Left colon (tissue), 2 donors: Measurements from ENCODE around the gene REP15. TPM values are rescaled to one million over a fixed set of nuclear protein-coding genes. Genes with fewer than 3 reads are reported as not detected.

Source experiments
- ATAC-seq: fragments of 200-7000 bp; cut with Tn5 transposase; one replicate; pipeline ENCODE4 v1.9.1; 2020; ENCODE audit warnings: mild to moderate bottlenecking, moderate library complexity
- DNase-seq, 2 donors: peaks; one replicate each; pipeline ENCODE4 v3.0.0-alpha.2; 2020
- intact Hi-C, 2 donors: fragments of 100-400 bp; cut with DNase I in 1 of 2; cut with micrococcal nuclease in 1 of 2; formaldehyde crosslinking; loops; one replicate each; pipeline versions ENCODE4 v1.11.2 to v1.14.0; 2022; cut with DNase I, micrococcal nuclease
- total RNA-seq, 2 donors: library from RNA; stranded (reverse); fragmentation: NEBNext Ultra II Directional; extraction: Animal tissue kit (Norgen Biotek cat#: 25700); gene quantifications; one replicate each; pipeline ENCODE4 v1.2.1, GENCODE V29; 2021
- donor health status: DM: no; HTN: no; CAD: no.
- donor health status: DM: yes; HTN: yes; CAD: no.

REP15 gene
- total RNA-seq, 2 donors from 2014 or later: 53.9 to 59.1 TPM

DNA sequence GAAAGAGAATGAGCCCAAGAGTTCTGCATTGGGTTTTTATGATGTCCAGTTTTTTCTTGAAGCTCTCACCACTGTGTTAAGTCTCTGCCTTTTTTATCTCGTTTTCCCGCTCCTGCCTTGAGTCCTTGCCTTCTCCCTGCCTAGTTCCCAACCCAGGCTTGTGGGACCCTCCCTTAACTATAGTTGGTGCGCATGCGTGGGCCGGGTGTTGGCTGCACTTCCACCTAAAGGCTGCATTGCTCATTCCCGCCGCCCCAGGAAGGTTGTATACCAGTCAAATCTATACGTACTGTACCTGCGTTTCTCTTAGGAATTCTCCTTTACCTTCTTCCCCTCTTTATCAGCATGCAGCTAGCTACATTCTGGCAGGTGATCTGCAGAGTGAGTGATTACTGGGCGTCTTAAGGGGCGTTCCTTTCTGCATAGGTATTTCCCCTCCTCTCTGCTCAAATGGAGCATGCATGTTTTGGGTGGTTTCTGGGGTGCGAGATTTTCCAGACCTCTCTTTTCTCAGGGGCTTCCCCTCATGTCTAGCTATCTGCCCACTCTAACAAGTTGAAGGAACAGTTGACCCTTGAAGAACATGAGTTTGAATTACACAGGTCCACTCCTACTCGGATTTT lies 6.6 kb upstream of the REP15 start:
- no peak for DNase-seq
- no peak for ATAC-seq
- intact Hi-C loops: no loop called here

DNA sequence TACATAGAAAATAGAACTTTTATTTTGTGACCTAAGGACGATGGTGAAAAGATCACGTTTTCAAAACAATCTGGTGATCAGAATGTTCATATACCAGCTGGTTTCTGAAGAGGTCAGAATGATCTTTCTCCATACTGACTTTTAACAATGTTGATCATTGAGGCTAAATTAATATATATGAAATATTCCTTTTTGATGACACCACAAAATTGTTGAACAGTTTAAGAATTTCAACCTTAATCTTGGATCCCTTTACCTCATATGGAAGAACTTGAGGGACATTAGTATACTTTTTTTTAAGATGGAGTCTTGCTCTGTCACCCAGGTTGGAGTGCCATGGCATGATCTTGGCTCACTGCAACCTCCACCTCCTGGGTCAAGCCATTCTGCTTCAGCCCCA lies 2.8 kb upstream of the REP15 start:
- no peak for DNase-seq
- intact Hi-C loops: no loop called here
- no peak for ATAC-seq

- ATAC-seq (peak; percentile 40), DNase-seq (no peak)
- intact Hi-C loops: no loop called here
Observed at GRCh38 chr12:27695556-27696292, 523 bp upstream of the REP15 start.

- DNase-seq (no peak), ATAC-seq (peak; percentile 38)
- intact Hi-C loops: no loop called here
Observed at GRCh38 chr12:27696864-27697564, 767 bp downstream of the REP15 start.

DNA sequence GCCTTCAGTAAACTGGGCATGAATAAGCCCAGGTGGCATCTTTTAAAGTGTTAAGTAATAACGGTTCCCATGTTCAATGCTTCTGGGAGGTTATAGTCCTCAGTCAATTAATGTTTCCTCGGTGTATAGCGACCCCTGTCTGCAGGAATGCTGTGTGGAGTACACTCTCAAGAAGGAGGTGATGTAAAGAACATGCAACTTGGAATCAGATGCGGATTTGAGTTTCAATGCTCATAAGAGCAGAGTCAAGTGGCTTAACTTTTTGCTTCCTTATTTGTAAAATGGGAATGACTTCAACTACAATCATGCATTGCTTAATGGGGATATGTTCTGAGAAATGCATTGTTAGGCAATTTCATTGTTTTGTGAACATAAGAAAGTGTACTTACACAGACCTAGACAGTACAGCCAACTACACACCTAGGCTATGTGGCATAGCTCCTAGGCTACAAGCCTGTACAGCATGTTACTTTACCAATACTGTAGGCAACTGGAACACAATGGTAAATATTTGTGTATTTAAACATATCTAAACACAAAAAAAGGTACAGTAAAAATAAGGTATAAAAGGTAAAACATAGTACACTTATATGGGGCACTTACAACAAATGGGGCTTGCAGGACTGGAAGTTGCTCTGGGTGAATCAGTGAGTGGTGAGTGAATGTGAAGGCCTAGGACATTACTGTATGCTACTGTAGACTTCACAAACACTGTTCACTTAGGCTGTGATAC lies 7.6 kb downstream of the REP15 start:
- intact Hi-C loops: no loop called here
- ATAC-seq (peak; percentile 91), DNase-seq (peak; percentile 63 to 88)

DNA sequence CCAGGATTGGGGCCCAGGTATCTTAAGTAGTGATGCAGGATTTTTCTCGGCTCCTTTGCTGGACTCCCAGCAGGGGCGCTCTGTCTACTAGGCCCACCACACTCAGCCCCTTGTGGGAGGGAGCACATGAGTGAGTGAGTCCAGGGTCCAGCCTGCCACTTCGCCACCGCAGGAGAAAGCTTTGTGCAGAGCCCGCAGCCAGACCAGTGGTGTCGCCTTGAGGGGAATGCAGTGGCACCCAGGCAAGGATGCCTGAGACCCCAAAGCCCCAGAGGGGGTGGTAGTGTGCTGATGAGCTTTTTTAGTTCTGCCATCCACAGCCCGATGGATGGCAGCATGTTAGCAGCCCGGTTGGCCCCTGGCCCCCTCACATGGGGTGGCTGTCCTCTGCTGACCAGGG lies 9.0 kb downstream of the REP15 start:
- intact Hi-C loops: no loop called here
- ATAC-seq (no peak), DNase-seq (no peak)

- ATAC-seq: no peak
- intact Hi-C loops: no loop called here
- no peak for DNase-seq
Observed at GRCh38 chr12:27707216-27707615, 11.0 kb downstream of the REP15 start.

DNA sequence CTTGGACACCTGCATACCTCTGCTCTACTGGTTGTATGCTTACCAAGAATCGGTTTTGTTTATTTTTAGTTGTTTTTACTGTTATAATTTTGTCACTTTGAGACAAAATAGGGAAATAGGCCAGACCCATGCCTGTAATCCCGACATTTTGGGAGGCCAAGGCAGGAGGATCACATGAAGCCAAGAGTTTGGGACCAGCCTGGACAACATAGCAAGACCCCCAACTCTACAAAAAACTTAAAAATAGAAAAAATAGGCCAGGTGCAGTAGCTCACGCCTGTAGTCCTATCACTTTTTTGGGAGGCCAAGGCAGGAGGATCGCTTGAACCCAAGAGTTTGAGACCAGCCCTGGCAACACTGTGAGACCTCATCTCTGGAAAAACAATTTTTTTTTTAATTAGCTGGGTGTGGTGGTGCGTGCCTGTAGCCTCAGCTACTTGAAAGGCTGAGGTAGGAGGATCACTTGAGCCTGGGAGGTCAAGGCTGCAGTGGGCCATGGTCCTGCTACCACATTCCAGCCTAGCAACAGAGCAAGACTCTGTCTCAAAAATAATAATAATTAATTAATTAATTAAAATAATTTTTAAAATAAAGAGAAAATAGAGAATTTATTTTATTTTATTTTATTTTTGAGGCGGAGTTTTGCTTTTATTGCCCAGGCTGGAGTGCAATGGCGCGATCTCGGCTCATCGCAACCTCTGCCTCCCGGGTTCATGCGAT lies 13.1 kb downstream of the REP15 start:
- intact Hi-C loops: no loop called here
- DNase-seq (no peak), ATAC-seq (no peak)

- peak in 1 of 2 donors; percentile 39 for DNase-seq
- intact Hi-C loops: no loop called here
- ATAC-seq: peak; percentile 69
Observed at GRCh38 chr12:27709932-27710591, 13.8 kb downstream of the REP15 start.

DNA sequence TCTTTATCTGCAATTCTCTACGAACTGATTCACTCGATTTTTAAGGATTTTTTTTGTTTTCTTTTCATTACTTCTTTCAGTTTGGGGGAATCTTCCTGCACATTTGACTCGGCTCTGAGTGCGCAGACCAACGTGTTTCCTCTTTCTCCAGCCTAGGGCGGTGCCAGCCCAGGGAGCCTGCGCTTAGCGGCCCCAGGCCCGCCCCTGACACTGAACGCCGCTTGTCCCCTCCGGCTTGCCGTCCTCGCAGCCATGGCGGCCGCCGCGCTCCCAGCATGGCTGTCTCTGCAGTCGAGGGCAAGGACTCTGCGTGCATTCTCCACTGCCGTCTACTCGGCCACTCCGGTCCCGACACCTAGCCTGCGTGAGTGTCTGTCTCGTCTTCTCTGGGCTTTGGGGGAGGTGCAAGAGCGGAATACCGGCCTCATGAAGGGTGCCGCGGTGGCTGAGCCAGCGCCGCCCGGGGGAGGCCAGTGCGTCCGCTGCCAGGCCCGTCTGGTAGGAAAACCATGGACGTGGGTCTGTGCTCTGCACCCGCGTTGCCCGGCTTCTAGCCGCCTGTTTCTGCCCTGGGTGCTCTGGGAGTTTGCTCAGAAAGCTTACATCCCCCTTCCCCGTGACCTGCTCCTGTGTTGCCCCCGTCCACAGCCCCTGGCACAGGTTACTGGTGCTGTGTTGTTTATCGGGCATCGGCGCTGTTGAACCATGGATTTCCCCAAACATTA lies 14.5 kb downstream of the REP15 start, which contains the start of gene MRPS35:
Gene MRPS35, plus strand, starts transcription at position 241 of the 725 bp plus-strand sequence. Its CDS starts 12 bp downstream, at position 253.
- ATAC-seq (peak; percentile 96), DNase-seq (peak; percentile 93)

DNA sequence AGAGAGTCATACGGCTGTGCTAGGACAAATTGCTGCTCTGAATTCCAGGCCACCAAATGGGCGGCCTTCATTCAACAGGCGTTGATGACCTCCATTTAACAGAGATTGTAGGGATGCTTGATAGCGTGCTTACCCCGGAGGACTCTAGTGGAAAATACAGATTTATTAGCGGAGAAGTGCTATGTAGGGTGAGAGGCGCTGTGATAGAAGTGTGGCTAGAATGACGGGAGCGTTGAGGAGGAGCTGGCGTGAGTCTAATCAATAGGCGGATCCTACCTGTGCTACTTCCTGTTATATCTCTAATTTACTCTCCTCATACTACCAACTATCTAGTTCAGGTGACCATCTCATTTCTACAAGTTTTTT lies 15.1 kb downstream of the REP15 start:
- peak; percentile 65 for ATAC-seq
- no peak for DNase-seq
- intact Hi-C loops: no loop called here

More for the DNA sequence above, 14.5 kb downstream of the REP15 start, which contains the start of gene MRPS35:
- intact Hi-C loops: no loop called here

DNA sequence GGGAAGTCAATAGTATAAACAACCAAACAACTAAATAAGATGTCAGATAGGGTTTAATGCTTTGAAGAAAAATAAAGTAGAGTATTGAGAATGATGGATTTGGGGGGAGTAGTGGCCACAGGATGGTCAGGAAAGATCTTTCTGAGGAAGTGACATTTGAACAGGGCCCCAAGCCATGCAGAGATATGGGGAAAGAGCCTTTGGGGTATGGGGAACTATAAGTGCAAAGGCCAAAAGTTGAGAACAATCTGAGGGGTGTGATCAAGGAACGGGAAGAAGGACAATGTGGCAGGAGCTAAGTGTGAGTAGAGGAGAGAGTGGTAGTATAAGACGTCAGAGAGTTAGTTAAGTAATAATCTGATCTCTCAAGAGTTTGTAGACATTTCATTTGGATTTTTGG lies 15.7 kb downstream of the REP15 start:
- DNase-seq (no peak), ATAC-seq (no peak)
- intact Hi-C loops: no loop called here

DNA sequence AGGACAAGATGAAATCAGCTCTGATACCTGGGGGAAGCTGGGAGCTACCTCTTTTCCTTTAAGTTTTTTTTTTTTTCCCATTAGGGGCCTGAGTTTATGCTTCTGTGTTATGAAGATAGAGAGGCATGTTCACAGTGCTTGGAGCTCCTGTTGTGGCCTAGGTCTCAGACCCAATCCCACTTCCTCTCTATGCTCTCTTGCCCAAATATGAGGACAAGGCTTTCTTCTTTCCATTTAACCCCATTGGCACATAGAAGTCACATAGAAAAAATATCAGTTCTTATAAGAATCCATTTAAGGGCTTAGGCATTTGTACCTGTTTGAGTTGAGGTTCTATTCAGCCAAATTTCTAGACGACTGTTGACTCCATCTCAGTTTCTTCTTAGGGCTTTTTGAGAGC lies 27.0 kb downstream of the REP15 start:
- intact Hi-C loops: no loop called here

GRCh38 chr12:27730097-27730588 lies 33.9 kb downstream of the REP15 start:
- DNase-seq (no peak), ATAC-seq (no peak)
- intact Hi-C loops: loop anchor here in 1 of 2 donors (5.0 kb wide), 2 partner anchors 92 to 212 kb away; no protein-coding TSS in a partner anchor

More for the DNA sequence above, 27.0 kb downstream of the REP15 start:
- ATAC-seq (no peak), DNase-seq (no peak)

- ATAC-seq (peak; percentile 86), DNase-seq (peak in 1 of 2 donors; percentile 38)
- intact Hi-C loops: loop anchor here in 1 of 2 donors (5.0 kb wide), 2 partner anchors 90 to 210 kb away; no protein-coding TSS in a partner anchor
Observed at GRCh38 chr12:27732281-27732680, 36.0 kb downstream of the REP15 start.

- peak in 1 of 2 donors; percentile 21 for DNase-seq
- peak; percentile 82 for ATAC-seq
- intact Hi-C loops: loop anchor here in 1 of 2 donors (5.0 kb wide), 2 partner anchors 89 to 209 kb away; no protein-coding TSS in a partner anchor
Observed at GRCh38 chr12:27733052-27733656, 36.9 kb downstream of the REP15 start.
